DOHH2 (cell line): ENCODE data around the gene RAD51B.
A peak's percentile ranks its signal among the peaks of the same experiment; 100 is the strongest.

ENCODE experiments used
- H3F3A ChIP-seq: fragments of 200-600 bp; sonication (generic), shearing (Covaris generic); 2 replicates; pipeline ENCODE4 v1.6.0; 2016; ENCODE audit warnings: antibody characterized with exemption, mild to moderate bottlenecking; ENCODE audit not compliant: control insufficient read depth, insufficient read depth
- H3K27ac ChIP-seq: fragments of 200-600 bp; sonication (generic); 2 replicates; pipeline ENCODE4 v1.5.1; 2014; ENCODE audit warnings: low read depth, mild to moderate bottlenecking, low read length, moderate library complexity
- H3K27me3 ChIP-seq: fragments of 200-600 bp; sonication (generic); 2 replicates; pipeline ENCODE4 v1.6.1; 2014; ENCODE audit warnings: mild to moderate bottlenecking, low read length, mixed read lengths; ENCODE audit not compliant: control insufficient read depth
- H3K36me3 ChIP-seq: fragments of 200-600 bp; sonication (generic); 2 replicates; pipeline ENCODE4 v1.6.1; 2014; ENCODE audit warnings: mild to moderate bottlenecking, low read length, moderate library complexity, mixed read lengths; ENCODE audit not compliant: control insufficient read depth
- H3K4me1 ChIP-seq: fragments of 200-600 bp; sonication (generic); 2 replicates; pipeline ENCODE4 v1.6.1; 2014; ENCODE audit warnings: mild to moderate bottlenecking, low read length, mixed read lengths; ENCODE audit not compliant: control insufficient read depth
- H3K4me2 ChIP-seq: fragments of 200-600 bp; sonication (generic); 2 replicates; pipeline ENCODE4 v1.6.0; 2014; ENCODE audit warnings: mild to moderate bottlenecking, low read length, moderate library complexity
- H3K4me3 ChIP-seq: fragments of 200-600 bp; sonication (generic); 2 replicates; pipeline ENCODE4 v1.5.1; 2014; ENCODE audit warnings: mild to moderate bottlenecking, low read length, mixed read lengths
- H3K79me2 ChIP-seq: fragments of 200-600 bp; sonication (generic); 2 replicates; pipeline ENCODE4 v1.6.1; 2014; ENCODE audit warnings: mild to moderate bottlenecking, low read length, mixed read lengths; ENCODE audit not compliant: control insufficient read depth
- H3K9me2 ChIP-seq: fragments of 200-600 bp; sonication (generic); replicated peaks from 2 replicates; pipeline ENCODE4 v1.6.1; 2014; ENCODE audit warnings: mild to moderate bottlenecking, low read length, mixed read lengths; ENCODE audit not compliant: control insufficient read depth
- H3K9me3 ChIP-seq: fragments of 200-600 bp; sonication (generic); 2 replicates; pipeline ENCODE4 v1.6.1; 2014; ENCODE audit warnings: antibody characterized with exemption, low read length, mixed read lengths; ENCODE audit not compliant: control insufficient read depth, insufficient read depth
- H4K20me1 ChIP-seq: fragments of 200-600 bp; sonication (generic); 2 replicates; pipeline ENCODE4 v1.6.0; 2014; ENCODE audit warnings: low read depth, mild to moderate bottlenecking, antibody characterized with exemption, low read length, moderate library complexity; ENCODE audit not compliant: control insufficient read depth, insufficient read depth
- CTCF ChIP-seq: fragments of 200-600 bp; sonication (generic); IDR thresholded peaks from one replicate; pipeline ENCODE4 v1.5.1; 2014; ENCODE audit warnings: antibody characterized with exemption, mild to moderate bottlenecking, low read depth, low read length; ENCODE audit not compliant: poor library complexity, severe bottlenecking
- EZH2phosphoT487 ChIP-seq: fragments of 200-600 bp; sonication (generic); IDR thresholded peaks from 2 replicates; pipeline ENCODE4 v1.6.1; 2017; ENCODE audit warnings: borderline replicate concordance, mild to moderate bottlenecking, antibody characterized with exemption, low read length, moderate library complexity, mixed read lengths

RAD51B gene

GRCh38 chr14:68714991-68715924, 895.7 kb downstream of the RAD51B start:
- H3K27ac ChIP-seq, result no peak overlapping the region
- 0 out of 2 replicates have a peak, but pooled peaks cover 5% of the 10 kb centered on the region for H3F3A ChIP-seq
- no peaks in the 10 kb centered on the region for H3K9me3 ChIP-seq
- no peaks in the 10 kb centered on the region for H3K9me2 ChIP-seq
- TF ChIP-seq CTCF, result no peak
- TF ChIP-seq EZH2phosphoT487, result no peak
- no peaks in the 10 kb centered on the region for H3K36me3 ChIP-seq
- no peak overlapping the region for H3K4me3 ChIP-seq
- H3K79me2 ChIP-seq, result no peaks in the 10 kb centered on the region
- H3K4me2 ChIP-seq, result no peak overlapping the region
- H3K27me3 ChIP-seq, result no peaks in the 10 kb centered on the region
- H4K20me1 ChIP-seq, result no peaks in the 10 kb centered on the region
- peaks cover 27% of the 10 kb centered on the region for H3K4me1 ChIP-seq

- Histone ChIP-seq H3K27me3 (no peaks in the 10 kb centered on the region), H3K36me3 (no peaks in the 10 kb centered on the region), H4K20me1 (no peaks in the 10 kb centered on the region), H3K27ac (no peak overlapping the region), H3K9me3 (no peaks in the 10 kb centered on the region), H3K4me2 (no peak overlapping the region), H3K4me1 (peaks cover 31% of the 10 kb centered on the region), H3K4me3 (no peak overlapping the region), H3K79me2 (no peaks in the 10 kb centered on the region), H3K9me2 (no peaks in the 10 kb centered on the region), H3F3A (0 out of 2 replicates have a peak, but pooled peaks cover 5% of the 10 kb centered on the region)
- TF ChIP-seq CTCF (no peak), EZH2phosphoT487 (no peak)
These were observed 897.1 kb downstream of the RAD51B start for GRCh38 chr14:68716698-68717097.

- TF ChIP-seq EZH2phosphoT487 (no peak), CTCF (peak; percentile 66)
- H3K9me2 ChIP-seq, result no peaks in the 10 kb centered on the region
- no peaks in the 10 kb centered on the region for H3K27me3 ChIP-seq
- H3K4me3 ChIP-seq, result no peak overlapping the region
- no peak overlapping the region for H3K4me2 ChIP-seq
- H3K27ac ChIP-seq, result no peak overlapping the region
- no peaks in the 10 kb centered on the region for H4K20me1 ChIP-seq
- no peaks in the 10 kb centered on the region for H3K9me3 ChIP-seq
- H3K36me3 ChIP-seq, result no peaks in the 10 kb centered on the region
- H3K4me1 ChIP-seq, result peaks cover 31% of the 10 kb centered on the region
- H3K79me2 ChIP-seq, result no peaks in the 10 kb centered on the region
- H3F3A ChIP-seq, result 0 out of 2 replicates have a peak, but pooled peaks cover 5% of the 10 kb centered on the region
These were observed 898.7 kb downstream of the RAD51B start for GRCh38 chr14:68718023-68718990.
